Globus pallidus (tissue), 1 donor: ENCODE results near the gene SLC9A8.
"Not testable (repeated sequence)": the region's sequence is repeated elsewhere in the genome, so short reads cannot be mapped to it uniquely, and the experiment has no call there.

Source experiments
- DNase-seq: peaks from one replicate; pipeline ENCODE4 v3.0.0-alpha.2; 2015; ENCODE audit warnings: low spot score

Gene SLC9A8

DNA sequence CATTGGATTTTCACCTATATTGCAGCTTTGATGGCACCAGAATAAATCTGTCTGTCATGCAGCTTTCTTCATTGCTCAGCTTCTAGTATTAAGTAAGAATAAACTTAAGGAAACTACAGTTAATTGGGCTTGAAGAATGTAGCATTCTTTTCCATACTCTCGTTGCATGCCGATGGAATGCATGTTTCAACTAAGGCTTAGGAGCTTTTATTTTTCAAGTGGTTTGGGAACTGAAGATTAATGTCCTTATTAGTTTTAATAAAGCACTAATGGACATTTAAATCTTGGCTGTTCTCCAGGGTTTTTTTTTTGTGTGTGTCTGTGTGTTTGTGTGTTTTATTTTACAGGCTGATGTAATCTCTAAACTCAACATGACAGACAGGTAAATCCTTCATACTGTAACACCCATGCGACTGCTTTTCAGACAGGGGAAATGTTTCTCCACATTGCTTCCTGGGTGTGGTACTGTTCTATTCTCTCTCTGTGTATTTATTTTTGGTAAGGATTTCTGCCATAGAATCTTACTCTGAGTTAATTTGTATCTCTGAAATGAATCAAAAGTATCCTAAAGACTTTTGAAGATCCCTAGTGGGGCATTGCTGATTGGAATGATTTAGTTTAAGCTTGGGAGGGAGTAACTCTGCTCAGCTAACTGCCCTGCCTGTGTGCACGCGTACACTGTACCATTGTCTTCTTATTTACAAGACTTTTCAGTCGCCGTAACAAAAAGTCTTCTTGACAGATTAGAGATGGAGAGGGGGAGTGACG lies 38.0 kb downstream of the SLC9A8 start:
- DNase-seq: peak; percentile 75

DNA sequence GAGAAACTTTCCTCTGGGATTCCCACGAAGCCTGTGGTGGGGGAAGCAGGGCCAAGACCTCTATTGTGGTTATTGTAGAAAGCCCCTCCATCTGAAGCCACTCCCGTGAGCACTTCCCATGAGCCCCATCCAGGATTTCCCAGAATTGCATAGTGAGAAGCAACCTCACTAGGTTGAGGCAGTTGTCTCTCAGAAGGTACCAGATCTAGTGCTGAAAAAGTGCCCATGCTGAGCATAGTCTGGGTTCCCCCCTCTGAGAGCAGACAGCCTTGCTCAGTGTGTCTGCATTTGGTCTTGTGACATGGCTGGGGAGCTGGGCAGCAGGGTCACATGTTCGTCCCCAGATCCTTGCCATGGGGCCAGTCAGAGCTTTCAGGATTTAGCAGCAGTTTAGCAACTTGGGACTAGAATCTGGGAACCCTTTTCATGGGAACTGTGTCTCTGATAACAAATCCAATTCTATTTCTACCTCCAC lies 38.6 kb downstream of the SLC9A8 start:
- peak; percentile 91 for DNase-seq

GRCh38 chr20:49851991-49852390 lies 39.4 kb downstream of the SLC9A8 start:
- peak; percentile 74 for DNase-seq

- no peak for DNase-seq
Measured at GRCh38 chr20:49852522-49853080, 40.0 kb downstream of the SLC9A8 start.

DNA sequence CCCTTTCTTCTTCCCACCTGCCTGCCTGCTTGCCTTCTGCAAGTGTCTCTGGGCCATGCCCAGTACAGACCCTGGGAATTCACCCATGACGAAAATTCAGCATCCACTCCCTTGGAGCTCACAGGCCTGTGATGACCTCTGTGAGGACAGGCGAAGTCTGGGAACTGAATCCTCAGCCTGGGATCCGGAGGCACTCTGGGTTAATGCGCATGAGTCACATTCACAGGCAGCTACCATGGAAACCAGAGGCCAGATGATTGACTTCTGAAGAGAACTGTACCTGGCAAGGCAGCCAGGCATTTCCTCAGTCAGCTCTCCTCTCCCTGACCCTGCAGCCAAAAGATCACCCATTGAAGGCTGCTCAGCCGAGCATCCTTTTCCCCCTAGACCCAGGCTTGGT lies 41.0 kb downstream of the SLC9A8 start:
- no peak for DNase-seq

GRCh38 chr20:49854190-49854875 lies 41.7 kb downstream of the SLC9A8 start:
- DNase-seq: no peak

DNA sequence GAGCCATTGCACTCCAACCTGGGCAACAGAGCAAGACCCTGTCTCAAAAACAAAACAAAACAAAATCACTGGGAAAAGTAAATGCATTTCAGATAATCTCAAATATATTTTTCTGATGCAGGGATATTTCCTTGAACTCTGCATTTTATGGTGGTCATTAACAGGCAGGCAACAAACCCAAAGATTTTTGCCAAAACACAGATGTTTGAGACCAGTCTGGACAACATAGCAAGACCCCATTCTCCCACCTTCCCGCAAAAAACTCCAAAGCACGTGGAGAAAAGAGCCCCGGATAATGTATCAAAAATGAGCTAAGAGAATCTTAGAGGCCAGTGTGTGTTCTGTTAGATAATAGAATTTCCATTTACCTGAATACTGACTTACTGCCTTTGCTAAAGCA lies 44.3 kb downstream of the SLC9A8 start:
- DNase-seq: no peak

GRCh38 chr20:49858076-49858585 lies 45.5 kb downstream of the SLC9A8 start:
- no peak for DNase-seq

- no peak for DNase-seq
Measured at GRCh38 chr20:49859011-49859410, 46.4 kb downstream of the SLC9A8 start.

DNA sequence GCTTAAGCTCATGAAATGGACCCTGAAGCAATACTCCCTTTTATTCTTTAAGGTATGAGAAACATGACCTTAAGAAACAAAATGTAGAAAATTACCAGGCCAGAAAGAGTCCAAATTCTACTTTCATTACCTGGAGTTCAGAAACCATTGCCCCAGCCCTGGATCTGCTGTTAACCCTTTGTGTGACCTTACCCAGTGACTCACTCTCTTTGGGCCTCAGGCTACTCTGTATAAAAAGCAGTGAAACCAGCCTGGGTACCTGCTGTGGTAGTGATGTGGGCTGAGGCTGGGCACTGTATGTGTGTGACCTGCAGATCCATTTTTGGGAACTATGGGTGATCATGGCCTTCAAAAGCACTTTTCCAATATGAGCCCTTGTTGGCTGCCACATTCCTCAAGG lies 47.2 kb downstream of the SLC9A8 start:
- DNase-seq: no peak

DNA sequence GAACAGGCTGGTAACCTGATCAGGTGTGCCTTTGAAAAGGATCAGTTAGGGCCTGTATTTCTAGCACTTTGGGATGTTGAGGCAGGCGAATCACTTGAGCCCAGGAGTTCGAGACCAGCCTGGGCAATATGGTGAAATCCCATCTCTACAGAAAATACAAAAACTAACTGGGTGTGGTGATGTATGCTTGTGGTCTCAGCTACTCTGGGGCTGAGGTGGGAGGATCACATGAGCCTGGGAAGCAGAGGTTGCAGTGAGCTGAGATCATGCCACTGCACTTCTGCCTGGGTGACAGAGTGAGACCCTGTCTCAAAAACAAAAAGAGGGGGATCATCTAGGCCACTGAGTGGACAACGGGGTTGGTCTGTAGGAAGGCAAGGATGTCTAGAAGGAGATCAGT lies 48.6 kb downstream of the SLC9A8 start:
- not testable (repeated sequence) for DNase-seq

DNA sequence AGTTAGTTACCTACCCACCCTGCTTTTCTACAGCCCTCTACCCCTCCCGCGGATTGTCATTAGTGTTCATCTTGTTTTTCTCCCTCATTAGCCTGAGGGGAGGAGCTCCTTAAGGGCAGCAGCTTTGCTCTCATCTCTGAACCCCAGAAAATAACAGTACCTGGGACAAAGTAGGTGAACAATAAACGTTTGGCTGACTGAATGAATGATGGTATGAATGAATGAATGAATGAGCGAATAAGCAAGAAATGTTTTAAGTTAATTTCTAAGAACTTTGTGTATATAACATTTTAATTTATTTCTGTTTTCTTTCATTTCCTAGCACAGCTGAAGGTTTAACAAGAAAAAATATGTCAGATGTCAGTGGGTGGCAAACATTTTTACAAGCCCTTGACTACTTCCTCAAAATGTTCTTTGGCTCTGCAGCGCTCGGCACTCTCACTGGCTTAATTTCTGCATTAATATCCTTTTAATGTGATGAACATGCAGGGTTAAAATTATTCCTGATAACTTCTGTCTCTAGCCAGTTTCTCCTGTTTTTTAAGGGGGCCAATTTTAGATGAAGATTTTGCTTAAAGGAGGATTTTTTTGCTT lies 50.1 kb downstream of the SLC9A8 start:
- no peak for DNase-seq

- DNase-seq: no peak
Measured at GRCh38 chr20:49863666-49864065, 51.0 kb downstream of the SLC9A8 start.

DNA sequence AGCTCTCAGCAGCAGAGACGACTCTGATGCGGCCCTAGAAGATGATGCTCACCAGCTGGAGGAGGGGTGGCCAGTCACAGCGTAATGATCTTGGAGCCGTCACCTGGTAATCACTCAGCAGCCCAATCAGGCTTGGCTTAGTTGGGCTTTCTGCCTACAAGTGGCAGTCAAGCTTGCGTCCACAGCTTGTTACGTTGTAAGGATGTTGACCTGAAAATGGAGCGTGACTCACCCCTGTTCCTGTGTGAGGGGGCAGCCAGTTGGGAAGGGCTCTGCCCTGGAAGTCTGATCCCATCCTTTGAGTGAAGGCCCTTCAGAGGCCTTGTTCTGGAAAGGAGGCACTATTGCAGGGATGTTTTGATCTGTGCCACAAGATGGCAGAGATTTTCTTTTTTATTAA lies 52.9 kb downstream of the SLC9A8 start:
- DNase-seq: no peak

DNA sequence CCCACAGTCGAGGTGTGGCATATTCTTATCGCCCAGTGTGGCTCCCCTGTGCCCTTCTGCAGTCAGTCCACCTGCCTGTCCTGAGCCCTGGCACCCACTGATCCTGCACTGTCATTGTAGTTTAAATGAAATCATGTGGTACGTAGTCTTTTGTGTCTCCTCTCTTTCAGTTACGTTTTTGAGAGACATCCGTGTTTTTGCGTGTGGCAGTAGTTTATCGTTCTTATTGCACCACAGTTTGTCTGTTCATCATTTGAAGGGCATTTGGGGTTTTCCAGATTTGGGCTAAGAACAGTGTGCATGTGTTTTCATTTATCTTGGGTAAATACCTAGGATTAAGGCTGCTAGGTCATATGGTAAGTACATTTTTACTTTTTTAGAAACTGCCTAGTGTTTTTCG lies 53.4 kb downstream of the SLC9A8 start:
- DNase-seq: no peak

DNA sequence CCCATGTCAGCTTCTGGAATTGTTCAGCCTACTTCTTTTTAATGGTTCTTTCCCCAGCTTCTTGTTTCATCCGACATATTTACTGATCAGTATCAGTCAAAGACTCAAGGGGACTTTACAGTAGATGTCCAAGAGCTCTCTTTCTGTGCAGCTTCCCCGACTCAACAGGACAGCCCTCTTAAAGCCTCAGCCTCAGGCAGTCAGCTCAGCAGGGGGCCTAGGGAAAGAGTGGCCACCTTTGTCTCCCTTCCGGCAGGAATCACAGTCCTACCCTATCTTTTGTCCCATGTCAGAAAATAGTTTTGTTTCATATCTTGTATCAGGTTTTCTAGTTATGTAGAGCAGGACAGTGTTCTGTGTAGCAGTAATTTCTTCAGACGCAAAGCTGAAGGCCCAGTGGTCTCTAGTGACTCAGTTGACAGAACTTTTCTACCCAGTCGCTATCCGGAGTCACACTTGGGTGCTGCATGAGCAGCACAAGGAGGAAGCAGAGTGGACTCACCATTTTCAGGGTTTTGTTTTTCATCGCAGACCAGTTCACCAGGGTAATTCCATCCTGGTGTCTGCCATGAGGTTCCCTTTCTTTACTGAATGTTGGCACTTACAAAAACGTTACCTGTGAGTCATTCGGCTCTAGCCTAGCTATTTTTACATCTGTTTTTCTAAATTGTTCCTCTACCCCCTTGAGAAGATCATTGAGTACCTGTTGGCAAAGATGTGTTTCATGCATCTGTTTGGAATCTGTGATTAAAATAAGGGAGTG lies 55.0 kb downstream of the SLC9A8 start:
- DNase-seq: no peak

DNA sequence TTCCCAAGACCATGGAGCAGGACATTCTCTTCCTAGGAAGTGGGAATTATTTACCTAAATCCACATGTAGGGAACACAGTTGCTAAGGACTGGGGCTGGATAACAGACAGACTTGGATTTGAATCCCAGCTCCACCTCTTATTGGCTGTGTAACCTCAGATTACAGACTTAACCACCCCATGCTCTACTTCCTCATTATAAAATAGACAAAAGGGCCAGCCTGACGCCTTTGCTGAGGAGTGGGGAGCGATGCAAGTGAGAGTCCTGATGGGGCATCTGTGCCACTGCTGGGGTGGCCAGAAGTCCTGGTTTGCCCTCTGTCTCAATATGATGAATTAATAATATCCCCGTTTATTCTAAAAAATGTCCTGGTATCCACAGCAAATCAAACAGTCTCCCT lies 55.9 kb downstream of the SLC9A8 start:
- no peak for DNase-seq

GRCh38 chr20:49868964-49869363 lies 56.3 kb downstream of the SLC9A8 start:
- no peak for DNase-seq

GRCh38 chr20:49870261-49870660 lies 57.6 kb downstream of the SLC9A8 start:
- no peak for DNase-seq

GRCh38 chr20:49871391-49871948 lies 58.8 kb downstream of the SLC9A8 start:
- DNase-seq: no peak

- DNase-seq: no peak
Measured at GRCh38 chr20:49872056-49872455, 59.4 kb downstream of the SLC9A8 start.

- DNase-seq: no peak
Measured at GRCh38 chr20:49874696-49875095, 62.1 kb downstream of the SLC9A8 start.
